ENCODE measurements around the gene ZBTB3. TPM values are rescaled to one million over a fixed set of nuclear protein-coding genes. Genes with fewer than 3 reads are reported as not detected.

Gene ZBTB3
- total and polyA plus RNA-seq, 9 of the 15 experiments (the other 6 are each of a cell fraction or from before 2014, with no cell fraction given): 1.9 to 10.0 (median 4.9) TPM

- peak; percentile 76; the same call in 1 of the 2 replicates for TF ChIP-seq ETS1 (conservative IDR thresholded peaks at IDR 0.05; ENCODE audit: control insufficient read depth, low read depth, low read length)
- no peak for TF ChIP-seq TRIM28 (IDR thresholded peaks at IDR 0.05)
- 0 out of 2 replicates have a peak, but pooled peaks have one; percentile 22 for TF ChIP-seq ILF3 (IDR thresholded peaks at IDR 0.05; ENCODE audit: borderline replicate concordance)
- TF ChIP-seq RNF219 (CRISPR knock-in tag; IDR thresholded peaks at IDR 0.05): no peak
- TF ChIP-seq RBM25 (IDR thresholded peaks at IDR 0.05; ENCODE audit: low read depth, low read length, severe bottlenecking): no peak
- TF ChIP-seq LARP7 (IDR thresholded peaks at IDR 0.05): no peak
- peak; percentile 95 for TF ChIP-seq ARID4B (CRISPR knock-in tag; IDR thresholded peaks at IDR 0.05)
- no peak for TF ChIP-seq SREBF1 (IDR thresholded peaks at IDR 0.05; ENCODE audit: borderline replicate concordance, low read depth, low read length)
- TF ChIP-seq CCAR2 (IDR thresholded peaks at IDR 0.05; ENCODE audit: low read depth, low read length): no peak
- TF ChIP-seq ZNF282 (CRISPR knock-in tag; IDR thresholded peaks at IDR 0.05): no peak
- peak in 1 of 2 experiments; percentile 16 for TF ChIP-seq AFF1 (IDR thresholded peaks at IDR 0.05; ENCODE audit: low read depth in 1 of 2, partially characterized antibody in 2 of 2)
- TF ChIP-seq RUNX1 (IDR thresholded peaks at IDR 0.05; ENCODE audit: low read depth): no peak
- TF ChIP-seq SP2 (IDR thresholded peaks at IDR 0.05; ENCODE audit: extremely low read depth, low read depth, low read length, poor library complexity, severe bottlenecking): peak; percentile 28
- TF ChIP-seq POLR2B (IDR thresholded peaks at IDR 0.05; ENCODE audit: low read depth, partially characterized antibody): peak; percentile 94
- TF ChIP-seq RBM14 (IDR thresholded peaks at IDR 0.05; ENCODE audit: borderline replicate concordance, insufficient read depth, low read depth, low read length): 0 out of 2 replicates have a peak, but pooled peaks have one; percentile 46
Measured at GRCh38 chr11:62787005-62787759, 33.2 kb upstream of the ZBTB3 start, which contains the start of gene TMEM179B (continued).

Data from K562 (cell line).